ENCODE measurements around the gene SNX9.

The SNX9 gene

GRCh38 chr6:157982102-157982562 is 159.1 kb downstream of the SNX9 start:
- DNase-seq: peak; percentile 22

DNA sequence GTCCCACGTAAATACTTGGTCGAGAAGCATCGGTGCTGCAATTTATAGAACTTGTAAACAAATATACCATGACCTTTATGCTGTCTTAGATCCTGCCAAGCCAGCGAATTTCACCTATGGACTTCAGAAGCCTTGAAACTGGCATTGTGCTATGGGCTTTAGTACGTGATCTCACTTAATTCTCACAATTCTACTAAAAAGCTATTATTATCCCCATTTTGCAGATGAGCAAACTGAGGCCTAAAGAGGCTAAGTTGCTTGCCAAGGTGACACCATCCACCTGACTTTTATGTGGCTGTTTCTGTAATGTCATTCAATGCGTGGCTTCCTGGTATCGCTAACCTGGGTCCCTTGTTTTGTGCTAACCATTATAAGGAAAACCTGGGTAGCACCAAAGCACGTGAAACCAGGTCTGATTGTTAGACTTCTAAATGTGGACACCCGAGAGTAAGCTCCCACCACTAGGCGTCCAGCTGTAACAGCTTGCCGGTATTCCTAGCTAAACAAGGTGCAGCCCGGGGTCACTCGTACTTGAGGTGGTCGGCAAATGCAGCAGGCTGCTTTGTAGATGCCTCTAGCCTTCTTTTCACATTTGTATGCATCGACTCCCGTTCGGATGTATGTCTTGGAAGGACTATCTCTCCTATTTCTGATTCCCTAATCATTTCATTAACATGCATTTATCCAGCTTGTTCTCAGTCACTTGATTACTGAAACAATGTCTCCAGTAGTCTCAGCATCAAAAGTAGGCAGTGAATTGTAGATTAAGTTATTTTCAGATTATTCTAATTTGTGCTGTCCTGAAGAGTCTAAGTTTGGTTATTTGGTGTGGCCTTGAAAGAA is 159.7 kb downstream of the SNX9 start:
- DNase-seq: no peak

DNA sequence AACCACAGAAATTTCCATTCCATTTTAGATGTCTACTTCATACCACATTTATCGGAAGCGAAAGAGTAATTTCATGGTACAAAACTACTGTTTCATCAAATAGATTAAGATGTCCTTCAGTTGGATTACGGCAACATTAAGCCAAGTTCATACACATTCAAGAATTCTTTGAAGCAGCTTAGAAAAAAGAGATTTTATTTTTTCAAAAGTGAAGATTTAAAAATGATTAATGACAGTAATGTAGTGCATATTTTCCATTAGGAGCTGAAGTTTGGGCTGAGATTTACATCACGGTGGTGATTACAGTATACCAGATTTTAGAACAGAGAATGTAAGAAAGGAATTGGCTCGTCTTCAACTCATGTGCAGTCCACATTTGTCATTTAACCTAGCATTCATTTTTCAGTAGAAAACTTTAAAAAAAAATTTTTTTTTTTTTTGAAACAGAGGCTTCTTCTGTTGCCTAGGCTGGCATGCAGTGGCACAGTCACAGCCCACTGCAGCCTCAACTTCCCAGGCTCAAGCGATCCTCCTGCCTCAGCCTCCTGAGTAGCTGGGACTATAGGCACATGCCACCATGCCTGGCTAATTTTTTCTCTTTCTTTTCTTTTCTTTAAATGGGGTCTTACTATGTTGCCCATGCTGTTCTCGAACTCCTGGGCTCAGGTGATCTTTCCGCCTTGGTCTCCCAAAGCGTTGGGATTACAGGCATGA is 160.5 kb downstream of the SNX9 start:
- no peak for DNase-seq

GRCh38 chr6:157984128-157984527 is 161.1 kb downstream of the SNX9 start:
- no peak for DNase-seq

DNA sequence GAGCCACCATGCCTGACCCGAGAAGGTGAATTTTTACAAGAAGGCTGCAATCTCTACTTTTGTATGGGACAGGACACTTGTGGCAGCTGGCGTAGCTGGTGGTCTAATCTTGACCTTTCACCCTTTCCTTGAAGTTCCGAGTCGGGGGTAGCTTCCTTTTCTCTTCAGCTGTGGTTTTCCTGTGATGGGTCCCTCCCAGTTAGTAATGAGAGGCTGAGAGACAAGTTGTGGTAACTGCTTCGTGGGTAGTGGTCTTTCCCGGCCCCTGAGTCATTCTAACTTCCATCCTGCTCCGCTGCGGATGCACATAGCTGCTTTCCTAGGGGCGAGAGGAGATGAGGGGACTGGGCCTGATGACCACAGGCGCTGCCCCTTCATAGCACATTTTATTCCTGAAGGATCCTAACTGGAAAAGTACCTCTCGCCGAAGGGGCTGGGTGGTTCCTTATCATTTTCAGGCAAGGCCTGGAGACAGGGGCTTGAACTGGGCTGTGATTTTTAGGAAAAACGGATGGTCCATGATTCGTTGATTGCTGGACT is 161.7 kb downstream of the SNX9 start:
- DNase-seq: no peak

GRCh38 chr6:157985378-157986155 is 162.5 kb downstream of the SNX9 start:
- no peak for DNase-seq

GRCh38 chr6:157987788-157988699 is 165.0 kb downstream of the SNX9 start:
- DNase-seq: no peak

- DNase-seq: no peak
These were observed 165.6 kb downstream of the SNX9 start for GRCh38 chr6:157988700-157989063.

DNA sequence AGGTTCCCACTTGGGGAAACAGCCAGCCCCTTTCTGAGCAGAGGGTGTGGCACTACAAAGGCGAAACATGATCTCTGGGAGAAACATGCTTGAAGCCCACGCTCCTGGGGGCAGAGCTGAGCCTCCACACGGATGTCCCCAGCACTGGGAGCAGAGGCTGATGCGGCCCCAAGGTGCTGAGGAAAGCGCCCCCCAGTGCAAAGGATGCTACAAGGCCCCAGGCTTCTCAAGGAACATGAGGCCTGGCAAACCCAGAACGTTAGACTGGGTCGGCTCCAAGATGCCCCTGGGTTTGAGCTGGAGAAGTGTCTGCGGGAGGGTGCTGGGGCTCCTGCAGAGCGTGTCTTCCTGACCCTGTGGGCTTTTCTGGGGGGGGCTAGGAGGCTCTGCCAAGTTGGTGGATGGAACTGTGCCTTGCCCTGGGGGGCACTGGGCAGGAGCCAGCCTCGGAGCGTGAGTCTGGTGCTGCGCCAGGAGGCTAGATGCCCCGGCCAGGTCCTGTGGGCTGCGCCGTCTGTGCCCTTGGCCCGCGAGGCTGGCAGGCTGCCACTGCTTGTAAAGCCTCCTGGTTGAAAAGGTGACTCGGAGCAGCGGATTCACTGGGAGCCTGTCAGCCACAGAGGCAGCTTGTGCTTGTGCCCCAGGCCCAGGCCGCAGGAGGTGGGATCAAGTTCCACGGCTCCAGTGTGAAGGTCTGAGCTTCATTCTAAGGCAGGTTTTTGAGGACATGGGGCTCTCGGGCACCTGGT is 166.7 kb downstream of the SNX9 start:
- no peak for DNase-seq

GRCh38 chr6:157990321-157991066 is 167.4 kb downstream of the SNX9 start:
- DNase-seq: peak; percentile 18

- DNase-seq: no peak
These were observed 168.0 kb downstream of the SNX9 start for GRCh38 chr6:157991067-157991432.

DNA sequence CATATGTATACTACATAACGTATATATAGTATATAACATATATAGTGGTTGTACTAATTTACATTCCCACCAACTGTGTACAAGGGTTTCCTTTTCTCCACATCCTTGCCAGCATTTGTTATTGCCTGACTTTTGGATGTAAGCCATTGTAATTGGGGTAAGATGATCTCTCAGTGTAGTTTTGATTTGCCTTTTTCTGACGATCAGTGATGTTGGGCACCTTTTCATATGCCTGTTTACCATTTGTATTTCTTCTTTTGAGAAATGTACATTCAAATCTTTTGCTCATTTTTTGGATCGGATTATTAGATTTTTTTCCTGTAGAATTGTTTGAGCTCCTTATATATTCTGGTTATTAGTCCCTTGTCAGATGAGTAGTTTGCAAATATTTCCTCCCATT is 170.0 kb downstream of the SNX9 start:
- DNase-seq: no peak

DNA sequence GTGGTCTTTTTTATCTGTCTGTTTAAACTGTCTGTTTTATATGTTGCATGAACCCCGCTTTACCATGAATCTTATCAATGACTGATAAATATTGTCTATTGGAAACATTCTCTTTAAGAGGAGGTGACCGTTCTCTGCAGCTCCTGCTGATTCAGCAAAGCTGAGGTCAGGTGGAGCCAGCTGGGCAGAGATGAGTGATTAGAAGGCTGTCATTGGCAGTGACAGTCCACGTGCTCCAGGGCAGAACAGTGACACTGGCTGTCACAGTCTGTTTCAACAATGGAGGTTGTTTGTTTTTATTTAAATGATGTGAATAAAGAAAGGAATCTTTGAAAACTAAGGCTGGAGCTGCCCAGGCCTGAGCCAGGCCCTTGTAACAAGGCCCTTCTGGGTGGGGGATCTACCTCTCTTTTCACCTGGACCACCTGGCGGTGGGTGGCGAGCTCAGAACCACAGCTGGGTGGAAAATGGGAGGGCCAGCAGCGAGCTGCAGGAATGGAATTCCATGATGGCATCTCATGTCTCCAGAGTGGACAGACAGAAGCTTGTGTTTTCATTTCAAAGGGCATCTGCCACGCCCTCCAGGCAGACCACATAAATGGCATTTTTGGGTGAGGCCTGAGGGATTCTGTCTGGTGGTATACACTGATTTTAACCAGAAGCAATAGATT is 171.2 kb downstream of the SNX9 start:
- DNase-seq: no peak
